Medulla oblongata (tissue), 1 donor: ENCODE measurements around the gene KCND3.

Experiments
- DNase-seq: peaks from one replicate; pipeline ENCODE4 v3.0.0-alpha.2; 2015; ENCODE audit errors: extremely low spot score

KCND3 gene

DNA sequence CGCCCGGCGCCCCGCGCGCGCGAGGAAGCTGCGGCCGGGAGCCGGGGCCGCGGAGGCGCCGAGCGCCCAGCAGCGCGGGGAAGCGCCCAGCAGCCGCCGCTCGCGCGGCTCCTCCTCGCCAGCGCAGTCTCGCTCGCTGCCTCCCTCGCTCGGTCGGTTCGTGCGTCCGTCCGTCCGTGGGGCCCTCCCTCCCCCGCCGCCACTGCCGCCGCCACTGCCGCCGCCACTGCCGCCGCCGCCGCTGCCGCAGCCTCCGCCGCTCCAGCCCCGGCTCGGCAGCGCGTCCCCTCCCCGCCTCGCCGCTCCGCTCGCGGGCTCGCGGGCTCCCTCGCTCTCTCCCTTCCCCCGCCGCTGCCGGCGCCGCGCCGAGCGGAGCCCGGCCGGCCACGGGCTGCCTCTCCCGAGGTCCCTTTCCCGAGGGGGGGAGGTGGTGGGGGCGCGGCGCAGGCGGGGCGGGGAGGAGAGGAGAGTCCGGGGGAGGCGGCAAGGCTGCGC, at the start of gene KCND3:
TSS of gene KCND3 (minus strand) at position 138 of the 495 bp plus-strand sequence.
- DNase-seq, result peak; percentile 9

DNA sequence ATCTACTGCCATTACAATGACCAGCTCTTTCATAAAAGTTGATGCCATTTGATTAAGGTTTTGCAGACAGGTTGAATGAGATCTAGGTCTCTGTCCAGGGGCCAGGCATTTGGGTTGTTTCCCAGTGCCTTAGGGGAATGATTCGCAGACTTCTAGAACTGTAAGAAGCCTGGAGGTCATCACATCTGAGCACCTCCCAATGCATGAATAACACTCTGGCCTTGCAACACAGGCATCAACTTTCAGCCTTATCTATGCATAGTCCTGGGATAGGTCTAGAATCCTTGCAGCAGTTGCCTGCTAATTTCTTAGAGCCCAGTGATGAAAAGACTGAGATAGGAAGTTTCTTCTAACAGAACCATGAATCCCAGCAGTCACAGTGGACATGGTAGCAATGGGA, 44.8 kb upstream of the KCND3 start:
- no peak for DNase-seq

DNA sequence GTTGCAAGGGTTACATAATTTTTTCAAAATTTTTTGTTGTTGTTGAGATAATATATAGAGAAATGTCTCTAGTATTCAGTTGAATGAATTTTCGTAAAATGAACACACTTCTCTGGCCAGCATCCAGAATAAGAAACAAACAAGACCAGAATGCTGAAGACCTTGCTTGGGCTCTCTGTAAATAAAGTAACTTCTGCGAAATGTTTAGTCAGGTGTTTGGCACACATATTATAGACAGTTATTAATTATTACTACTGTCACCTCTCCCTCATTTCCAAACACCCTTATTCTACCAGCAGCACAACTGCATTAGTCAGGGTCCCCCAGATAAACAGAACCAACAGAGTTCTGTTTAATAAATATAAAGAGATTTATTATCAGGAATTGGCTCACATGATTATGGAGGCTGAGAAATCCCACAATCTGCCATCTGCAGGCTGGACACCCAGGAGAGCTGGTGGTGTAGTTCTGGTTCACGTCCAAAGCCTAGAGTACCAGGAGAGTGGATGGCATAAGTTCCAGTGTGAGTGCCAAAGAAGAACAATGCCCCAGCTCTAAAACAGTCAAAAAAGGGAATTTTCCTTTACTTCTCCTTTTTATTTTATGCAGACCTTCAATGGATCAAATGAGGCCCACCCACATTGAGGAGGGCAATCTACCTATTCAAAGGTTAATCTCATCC, 44.1 kb upstream of the KCND3 start:
- peak; percentile 5 for DNase-seq

DNA sequence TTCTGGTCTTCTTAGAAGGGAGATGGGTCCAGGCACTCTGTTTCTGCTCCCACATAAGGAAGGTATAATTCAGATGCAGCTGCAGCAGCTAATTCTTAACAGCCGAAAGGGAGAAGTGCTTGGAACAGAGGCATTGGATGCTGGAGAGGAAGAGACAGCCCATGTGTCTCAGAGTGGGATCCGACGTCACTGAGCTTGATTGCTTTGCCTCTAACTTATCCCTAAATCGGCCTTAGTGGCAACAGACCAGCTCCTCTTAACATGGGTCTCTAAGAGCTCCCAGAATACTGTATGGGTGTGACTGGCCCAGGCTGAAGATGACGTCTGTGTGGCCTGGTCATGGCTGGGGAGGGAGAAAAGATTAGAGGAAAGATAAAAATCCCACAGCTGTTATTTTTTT, 40.7 kb upstream of the KCND3 start:
- no peak for DNase-seq

DNA sequence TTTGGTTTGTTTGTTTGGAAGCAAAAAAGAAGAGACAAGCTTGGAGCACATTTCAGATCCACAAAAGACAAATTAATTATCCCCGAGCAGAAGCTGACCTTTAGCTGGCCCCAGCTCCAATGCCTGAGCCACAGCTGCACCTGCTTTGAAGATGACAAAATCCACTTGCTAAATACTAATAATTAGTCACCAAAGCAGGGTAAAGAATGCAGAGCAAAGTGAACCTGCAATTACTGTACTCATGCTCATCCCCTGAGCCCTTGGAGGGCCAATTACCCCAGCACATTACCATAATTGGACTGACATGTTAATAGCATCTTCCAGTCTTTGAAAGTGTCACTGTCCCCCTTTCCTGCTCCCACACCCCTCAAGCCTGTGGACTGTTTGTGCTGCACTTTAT, 38.2 kb upstream of the KCND3 start:
- no peak for DNase-seq

DNA sequence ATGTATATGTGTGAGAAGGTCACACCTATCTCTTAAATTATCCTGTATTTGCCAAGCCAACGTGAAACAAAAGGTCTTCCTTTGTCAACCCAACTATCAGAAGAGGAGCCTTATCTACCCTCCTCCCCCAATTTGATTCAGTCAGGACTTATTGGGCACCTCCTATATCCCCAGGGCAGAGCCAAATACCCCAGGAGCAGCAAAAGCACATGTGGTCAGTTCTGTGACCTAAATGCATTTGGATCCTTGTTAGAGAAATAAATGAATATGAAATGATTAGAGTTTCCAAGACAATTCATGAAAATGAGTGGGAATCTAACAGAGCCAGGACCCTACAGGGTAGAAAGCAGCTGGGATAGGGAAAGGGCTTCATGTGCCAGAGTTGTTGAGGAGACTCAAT, 37.0 kb upstream of the KCND3 start:
- no peak for DNase-seq

DNA sequence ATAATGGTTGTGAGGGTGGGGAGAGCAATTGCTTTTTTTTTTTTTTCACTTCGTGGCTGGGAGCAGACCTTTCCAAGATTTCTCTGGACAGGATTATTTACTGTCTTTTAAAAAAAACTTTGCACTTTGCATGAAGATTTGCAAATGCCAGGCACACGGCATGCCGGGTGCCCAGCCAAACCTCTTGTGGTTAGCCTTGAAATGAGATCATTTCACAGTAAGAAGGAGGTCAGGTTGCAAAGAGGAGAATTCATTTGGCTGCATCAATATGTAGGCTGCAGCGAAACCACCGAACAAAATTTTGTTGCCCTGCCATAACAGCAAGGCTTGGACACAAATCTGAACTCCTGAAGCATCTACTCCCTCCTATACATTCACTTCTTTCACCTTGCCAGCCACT, 36.5 kb upstream of the KCND3 start:
- no peak for DNase-seq

DNA sequence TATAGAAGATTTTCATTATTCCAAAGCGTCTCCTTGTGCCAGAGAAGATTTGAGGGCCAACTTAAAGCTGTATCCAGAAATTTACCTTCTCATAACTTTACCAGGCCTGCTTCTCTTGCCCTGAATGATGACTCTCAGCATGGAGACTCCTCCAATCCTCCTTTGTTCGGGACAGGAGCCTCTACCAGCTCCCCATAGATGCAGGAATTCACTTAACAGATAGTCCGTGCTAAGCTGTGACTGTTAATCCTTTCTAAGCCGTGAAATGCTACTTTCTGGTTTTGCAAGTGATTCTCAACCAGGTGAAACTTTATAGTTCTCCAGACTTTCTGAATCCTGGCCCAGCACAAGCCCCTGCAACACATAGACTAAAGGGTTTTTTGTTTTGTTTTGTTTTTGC, 31.8 kb upstream of the KCND3 start:
- DNase-seq, result no peak

DNA sequence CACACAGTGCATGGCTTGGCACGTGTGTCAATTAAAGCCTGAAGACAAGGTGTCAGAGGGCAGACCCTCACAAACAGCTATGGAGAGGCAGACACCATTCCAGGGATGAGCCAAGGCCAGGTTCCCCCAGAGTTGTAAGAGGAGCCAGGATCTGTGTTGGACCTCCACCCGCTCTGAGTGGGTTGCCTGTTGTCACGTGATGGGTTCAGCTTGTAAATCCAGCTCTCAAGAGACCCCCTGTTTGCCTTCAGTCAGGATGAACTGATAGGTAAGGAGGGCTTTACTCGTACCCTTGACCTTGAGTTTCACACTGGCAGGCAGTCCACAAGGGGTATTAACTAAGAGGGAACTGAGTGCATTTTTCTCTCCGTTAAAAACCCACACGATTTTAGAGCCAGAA, 27.7 kb upstream of the KCND3 start:
- no peak for DNase-seq

DNA sequence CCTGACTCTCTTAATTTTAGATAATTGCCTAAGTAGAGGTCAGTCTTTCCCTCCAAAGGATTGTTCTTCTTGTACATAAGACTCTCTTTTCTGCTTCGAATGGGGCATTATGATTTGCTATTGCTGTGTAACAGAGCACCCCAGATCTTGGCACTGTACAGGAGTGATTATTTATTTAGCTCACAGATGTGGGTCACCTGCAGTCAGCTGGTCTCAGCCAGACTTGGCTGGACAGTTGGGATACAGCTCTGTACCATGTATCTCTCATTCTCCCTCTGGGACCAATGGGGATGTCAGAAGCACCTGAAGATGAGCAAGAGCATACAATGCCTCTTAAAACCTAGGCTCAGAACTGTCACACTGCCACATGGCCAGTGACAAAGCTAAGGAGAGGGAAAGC, 23.4 kb upstream of the KCND3 start:
- DNase-seq, result no peak

DNA sequence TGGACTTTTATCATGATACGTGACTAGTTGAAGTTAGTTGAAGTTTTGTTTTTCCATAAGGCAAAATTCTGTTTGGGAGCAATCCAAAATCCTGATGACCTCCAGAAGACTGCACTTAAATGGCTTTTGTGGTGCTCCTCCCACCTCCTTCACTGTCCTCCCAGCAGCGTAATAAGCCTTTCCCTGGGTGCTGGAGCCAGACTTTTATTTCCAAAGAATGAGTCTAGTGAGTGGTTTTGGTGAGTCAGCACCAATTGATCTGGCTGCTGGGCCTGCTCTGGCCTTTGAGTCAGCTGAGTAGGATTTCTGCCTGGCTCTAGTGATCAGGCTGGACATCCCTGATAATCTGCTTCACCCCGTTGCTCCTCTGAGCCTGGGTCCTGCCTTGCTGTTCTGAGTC, 21.7 kb upstream of the KCND3 start:
- DNase-seq, result peak; percentile 16

DNA sequence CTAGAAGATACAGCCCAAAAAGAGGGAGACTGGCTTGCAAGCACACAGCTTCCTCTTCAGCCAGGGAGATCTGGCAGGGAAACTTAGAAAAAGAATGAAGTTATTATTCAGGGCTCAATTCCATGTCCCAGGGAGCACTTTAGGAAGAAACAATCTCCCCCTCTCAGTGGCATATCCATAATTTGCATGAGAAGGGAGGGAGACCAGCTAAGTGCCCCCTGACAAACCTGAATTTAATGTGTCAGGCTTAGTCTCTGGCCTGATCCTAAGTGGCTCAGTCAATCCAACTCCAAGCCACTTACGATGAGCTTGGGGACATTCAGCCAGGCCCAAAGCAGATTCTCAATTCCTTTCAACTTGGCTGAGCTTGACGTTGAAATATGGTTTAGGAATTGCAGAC, 17.7 kb upstream of the KCND3 start:
- no peak for DNase-seq

DNA sequence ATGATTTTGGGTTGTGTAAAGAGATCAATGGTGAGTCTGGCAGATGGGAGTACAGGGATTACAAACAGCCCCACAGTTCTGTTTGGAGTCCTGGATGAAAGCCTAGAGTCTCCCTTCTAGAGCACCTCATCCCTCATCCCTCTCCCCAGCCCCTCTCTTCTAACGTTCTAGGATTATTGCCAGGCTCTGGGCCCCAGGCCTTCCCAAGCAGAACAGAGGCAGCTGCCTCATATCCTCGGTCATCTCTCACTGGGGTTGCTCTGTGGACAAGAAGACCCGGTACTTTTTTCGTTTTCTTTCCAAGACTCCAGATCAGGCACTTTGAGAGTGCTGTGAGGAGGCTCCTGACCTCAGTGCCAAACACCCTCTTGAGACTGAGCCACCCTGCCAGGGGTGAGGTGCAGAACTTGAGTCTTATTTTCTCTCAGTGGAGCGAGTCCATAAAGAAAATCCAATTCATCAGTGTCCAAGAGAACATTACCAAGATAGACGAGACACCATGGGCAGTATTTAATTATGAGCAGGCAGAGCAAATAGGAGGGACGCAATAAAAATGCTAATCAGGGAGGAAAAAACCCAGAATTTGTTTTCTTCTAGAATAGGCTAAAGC, 17.1 kb upstream of the KCND3 start:
- DNase-seq, result peak; percentile 19

DNA sequence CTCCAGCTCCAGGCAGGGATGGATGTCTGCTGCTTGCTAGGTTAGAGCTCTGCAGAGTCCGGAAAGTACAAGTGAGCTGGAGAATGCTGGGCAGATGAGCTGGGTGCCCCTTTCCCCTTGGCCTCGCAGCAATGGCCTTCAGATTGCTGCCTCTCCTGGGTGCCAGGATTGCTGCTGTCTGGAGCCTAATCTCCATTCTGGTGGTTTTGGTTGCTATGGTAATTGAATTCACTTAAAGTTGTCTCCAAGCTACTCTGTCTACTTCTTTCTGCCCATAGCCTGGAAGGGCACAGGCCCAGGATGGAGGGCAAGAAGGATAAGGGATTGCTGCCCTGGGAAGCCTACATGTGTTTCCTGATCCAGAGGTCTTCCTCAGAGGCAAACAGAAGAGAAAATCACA, 14.6 kb upstream of the KCND3 start:
- no peak for DNase-seq

DNA sequence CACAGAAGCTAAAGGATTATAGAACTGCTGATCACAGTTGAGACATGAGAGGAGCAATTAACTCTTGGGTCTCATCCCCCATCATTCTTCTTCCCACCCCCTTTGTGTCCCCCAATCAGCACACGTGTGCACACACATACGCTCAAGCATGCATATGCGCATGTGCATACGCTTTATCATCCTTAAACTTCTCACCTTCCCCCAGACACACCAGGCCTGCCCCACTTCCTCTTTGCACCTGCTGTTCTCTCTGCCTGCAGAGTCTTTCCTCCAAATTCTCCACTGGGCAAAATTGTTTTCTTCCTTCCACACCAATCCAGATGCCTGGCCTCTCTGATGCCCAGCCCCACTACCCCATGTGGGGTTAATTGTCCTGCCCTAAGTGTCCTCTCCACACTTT, 13.0 kb upstream of the KCND3 start:
- no peak for DNase-seq

DNA sequence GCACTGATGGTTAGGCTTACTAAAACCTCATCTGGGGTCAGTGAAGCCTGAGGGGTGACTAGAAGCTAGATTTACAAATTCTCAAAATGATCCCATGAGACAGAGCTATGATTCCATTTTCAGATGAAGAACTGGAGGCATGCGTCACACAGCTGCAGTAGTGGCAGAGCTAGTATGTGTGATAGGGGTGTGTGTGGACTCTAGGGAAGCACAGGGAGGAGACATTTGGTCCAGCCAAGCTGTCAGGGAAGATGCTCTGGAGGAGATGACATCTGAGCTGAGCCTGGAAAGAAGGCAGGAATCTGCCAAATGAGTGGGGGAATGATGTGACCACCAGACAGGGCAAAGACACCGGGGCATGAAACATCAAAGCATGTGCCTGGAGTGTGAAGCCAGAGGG, 12.0 kb upstream of the KCND3 start:
- no peak for DNase-seq

DNA sequence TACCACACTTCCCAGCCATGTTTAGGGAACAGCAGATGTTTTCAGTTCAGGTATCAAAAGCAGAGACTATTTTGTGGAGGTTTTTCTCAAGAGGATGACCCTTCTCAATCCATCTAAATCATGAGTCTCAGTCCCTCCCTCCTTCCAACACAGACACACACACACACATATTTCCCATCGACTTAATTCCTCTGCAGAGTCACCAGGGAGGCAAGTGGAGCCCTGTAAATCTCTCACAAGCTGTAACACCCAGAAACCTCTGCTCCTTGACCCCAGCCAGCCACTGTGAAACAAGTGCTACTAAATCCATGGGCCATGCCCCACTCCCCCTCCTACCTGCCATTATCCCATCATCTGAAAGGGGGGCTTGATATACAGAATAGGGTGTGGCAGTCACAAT, 10.6 kb upstream of the KCND3 start:
- DNase-seq, result no peak

DNA sequence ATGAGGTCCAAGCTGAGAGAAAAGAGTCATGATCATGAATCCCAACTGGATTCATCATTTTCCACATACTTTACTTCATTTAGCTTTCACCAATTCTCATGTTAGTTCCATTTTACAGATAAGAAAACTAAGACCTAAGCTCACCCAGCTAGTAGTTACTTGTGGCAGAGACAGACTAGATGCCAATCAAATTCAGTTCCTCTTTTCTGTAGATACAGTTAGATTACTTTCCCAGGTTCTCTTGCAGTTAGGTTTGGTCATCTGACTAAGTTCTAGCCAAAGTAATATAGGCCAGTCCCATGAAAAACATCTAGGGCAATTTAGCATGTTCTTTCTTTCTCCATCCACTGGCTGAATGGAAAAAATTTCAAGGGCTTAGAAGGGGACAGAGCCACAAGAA, 8.9 kb upstream of the KCND3 start:
- DNase-seq, result no peak

DNA sequence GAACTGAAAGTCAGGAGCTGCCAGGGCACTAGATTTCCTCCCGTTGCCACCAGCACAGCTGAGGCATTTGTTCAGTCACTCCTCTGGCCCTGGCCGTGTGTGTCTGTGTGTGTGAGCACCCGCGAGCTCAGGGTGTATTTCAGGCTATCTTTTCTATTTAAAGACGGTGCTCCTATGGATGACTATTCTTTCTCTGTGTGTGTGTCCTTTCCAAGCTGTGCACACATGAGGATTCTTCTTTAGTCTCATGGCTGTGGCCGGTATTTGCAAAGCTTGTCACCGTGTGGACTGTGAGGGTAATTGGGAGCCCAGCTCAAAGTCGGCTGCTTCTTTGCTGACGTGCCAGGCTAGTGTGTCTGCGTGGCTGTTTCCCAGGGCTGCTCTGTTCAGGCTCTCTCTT, 3.0 kb upstream of the KCND3 start:
- DNase-seq, result no peak

DNA sequence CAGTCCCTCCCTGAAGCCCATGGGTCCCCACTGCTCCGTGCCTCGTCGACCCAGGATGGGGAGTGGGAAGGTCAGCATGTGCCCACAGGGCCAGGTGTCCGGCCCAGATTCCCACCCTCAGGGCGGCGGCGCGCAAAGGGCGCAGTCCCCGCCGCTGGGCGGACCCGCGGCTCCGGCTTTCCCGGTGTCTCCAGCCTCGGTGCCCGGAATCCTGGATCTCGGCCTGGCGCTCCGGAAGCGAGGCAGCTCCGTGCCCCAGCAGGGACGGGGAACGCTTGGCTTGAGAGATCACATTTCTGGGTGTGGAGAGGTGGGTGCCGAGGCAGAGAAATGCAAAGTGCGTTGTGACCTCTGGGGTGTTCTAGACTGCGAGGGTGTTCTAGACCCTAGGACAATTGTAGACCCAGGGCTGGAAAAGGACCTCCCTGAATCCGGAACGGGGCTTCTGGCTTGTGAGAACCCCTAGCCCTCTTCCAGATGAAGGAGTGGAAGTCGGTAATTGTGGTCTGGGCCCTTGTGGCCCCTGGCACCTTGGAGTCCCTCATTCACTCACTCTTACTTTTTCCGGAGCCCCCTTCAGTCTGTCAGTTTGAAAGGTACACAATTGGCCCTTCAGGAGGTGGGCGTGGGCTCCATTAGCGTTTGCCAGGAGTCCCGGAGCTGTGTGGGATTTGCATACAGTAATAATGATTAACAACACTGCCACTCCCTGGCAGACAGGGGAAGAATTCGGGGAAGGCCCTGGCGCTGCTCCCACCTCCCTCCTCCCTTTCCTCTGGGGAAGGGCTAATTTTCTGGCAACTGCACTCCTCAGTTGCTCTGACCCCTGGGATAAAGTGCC, 1.6 kb upstream of the KCND3 start:
- DNase-seq, result peak; percentile 75

DNA sequence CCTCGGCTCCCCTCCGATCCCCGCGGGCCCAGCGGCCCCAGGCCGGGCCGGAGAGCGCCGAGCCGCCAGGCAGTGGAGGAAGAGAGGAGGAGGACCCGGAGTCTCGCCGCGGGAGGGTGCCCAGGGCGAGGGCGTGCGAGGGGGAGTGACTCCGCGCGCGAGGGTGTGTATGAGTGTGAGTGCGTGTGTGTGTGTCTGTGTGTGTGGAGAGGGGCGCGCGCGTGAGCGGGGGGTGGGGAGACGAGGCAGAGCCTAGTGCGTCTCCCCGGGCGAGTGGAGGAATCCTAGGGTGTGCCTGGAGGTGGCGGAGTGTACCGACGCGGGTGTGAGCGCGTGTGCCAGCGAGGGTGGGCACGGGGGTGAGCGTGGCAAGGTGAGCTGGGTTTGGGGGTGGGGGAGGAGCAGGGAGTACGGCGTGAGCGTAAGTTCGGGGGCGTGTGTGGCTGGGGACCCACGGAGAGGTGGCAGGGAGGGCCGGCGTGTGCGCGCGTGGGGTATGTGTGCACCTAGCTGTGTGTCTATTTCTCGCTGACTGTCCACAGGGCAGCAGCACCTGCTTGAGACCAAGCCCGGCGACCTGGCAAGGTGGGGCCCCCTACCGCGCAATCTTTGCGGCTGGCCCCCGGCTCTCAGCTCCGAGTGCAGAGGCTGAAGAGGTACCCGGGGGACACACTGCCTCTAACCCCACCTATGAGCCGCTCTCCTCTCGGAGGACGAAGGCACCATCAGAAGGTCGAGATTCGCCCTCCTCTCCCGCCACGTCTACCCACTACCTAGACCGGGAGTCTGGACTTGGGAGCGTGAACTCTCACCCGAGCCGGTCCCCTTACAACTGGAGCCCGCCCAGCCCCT, 784 bp upstream of the KCND3 start:
- no peak for DNase-seq
